ENCODE results near the gene CLPTM1L. TPM values are rescaled to one million over a fixed set of nuclear protein-coding genes. Genes with fewer than 3 reads are reported as not detected.

The CLPTM1L gene
- total and polyA plus RNA-seq, 7 donors, result 33.1 to 90.5 (median 52.5) TPM

DNA sequence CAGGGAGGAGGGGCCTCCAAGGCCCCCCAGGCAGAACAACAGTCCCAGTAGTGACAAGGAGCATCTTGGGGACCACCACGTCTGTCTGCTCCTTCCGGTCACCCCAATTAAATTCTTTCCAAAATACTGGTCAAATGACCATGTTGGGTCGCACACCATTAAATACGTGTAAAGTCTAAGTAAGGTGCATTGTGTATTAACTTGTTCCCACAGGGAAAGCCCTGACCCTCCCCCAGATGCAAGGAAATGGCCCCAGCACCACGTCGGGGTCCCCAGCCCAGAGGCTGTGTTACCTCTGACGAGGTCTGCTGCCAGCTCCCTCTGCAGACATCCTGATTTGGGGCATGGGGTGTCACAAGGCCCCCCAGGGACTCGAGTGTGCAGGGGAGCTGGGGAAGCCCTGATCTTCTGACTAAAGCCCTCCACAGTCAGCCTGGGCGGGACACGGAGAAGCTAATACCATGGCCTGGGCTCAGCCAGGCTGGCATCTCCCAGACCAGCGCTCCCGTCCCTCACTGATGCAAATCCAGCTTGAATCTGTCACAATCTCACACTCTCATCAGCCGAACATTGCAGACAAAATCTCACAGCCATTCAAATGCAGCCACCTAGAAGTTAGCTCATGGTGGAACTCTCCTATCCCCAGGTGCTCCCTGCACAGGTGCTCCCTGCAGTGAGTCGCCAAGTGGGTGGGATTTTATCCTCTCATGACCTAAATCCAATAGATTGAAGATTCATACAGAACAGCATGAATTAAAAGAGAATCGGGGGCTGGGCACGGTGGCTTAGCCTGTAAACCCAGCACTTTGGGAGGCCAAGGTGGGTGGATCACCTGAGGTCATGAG, 63.6 kb downstream of the CLPTM1L start:
- DNase-seq, result peak; percentile 46
- 92 to 93% methylated on average over 16 of the region's 16 CpGs for WGBS, 2 donors

DNA sequence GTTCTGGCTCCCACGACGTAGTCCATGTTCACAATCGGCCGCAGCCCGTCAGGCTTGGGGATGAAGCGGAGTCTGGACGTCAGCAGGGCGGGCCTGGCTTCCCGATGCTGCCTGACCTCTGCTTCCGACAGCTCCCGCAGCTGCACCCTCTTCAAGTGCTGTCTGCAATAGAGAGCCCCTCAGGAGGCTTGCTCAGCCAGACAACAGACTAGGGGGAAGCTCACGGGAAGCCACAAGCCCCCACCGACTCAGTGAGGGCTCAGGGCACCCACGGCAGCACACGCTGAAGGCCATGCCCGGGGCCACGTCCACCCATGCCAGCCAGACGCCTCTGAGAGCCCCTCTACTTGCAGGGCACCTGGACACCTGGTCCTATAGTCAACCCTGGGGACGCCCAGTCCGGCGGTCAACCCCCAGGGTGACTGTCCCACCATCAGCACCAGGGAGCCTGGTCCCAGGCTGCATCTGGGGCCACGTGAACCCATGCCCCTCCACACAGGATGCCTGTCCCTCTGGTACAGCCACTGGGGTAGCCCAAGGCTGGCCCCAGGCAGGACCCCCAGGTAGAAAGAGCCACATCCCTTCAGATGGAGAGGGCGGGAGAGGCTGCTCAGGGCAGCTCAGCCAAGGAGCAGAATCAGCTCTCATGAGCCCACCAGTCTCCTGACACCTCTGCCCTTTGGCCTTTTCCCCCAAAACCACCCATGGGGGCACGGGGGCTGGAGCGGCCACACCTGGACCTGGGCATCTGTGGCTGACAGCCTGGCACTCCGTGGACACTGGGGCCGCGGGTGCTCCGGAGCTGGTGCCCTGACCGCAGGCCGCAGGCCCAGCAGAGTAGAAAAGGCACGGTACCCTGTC, 64.5 kb downstream of the CLPTM1L start:
- intact Hi-C loops (cut with DNase I), result no loop called here
- Histone ChIP-seq H3K36me3 (no peaks in the 10 kb centered on the region), H3K4me1 (no peaks in the 10 kb centered on the region), H3K27ac (no peak overlapping the region), H3K9me3 (no peaks in the 10 kb centered on the region), H3K4me3 (no peak overlapping the region), H3K27me3 (no peaks in the 10 kb centered on the region)
- peak; percentile 50 for DNase-seq
- 95% methylated on average over 32 of the region's 32 CpGs for WGBS, 2 donors
- no peak for TF ChIP-seq POLR2AphosphoS5 (IDR thresholded peaks at IDR 0.05)
- TF ChIP-seq POLR2A (IDR thresholded peaks at IDR 0.05), result no peak
- TF ChIP-seq, protein P1, sequence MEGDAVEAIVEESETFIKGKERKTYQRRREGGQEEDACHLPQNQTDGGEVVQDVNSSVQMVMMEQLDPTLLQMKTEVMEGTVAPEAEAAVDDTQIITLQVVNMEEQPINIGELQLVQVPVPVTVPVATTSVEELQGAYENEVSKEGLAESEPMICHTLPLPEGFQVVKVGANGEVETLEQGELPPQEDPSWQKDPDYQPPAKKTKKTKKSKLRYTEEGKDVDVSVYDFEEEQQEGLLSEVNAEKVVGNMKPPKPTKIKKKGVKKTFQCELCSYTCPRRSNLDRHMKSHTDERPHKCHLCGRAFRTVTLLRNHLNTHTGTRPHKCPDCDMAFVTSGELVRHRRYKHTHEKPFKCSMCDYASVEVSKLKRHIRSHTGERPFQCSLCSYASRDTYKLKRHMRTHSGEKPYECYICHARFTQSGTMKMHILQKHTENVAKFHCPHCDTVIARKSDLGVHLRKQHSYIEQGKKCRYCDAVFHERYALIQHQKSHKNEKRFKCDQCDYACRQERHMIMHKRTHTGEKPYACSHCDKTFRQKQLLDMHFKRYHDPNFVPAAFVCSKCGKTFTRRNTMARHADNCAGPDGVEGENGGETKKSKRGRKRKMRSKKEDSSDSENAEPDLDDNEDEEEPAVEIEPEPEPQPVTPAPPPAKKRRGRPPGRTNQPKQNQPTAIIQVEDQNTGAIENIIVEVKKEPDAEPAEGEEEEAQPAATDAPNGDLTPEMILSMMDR (IDR thresholded peaks at IDR 0.05), result no peak
- TF ChIP-seq EP300 (IDR thresholded peaks at IDR 0.05), result no peak

More for the DNA sequence above, 63.6 kb downstream of the CLPTM1L start:
- H3K27ac ChIP-seq, result no peak overlapping the region
- H3K9me3 ChIP-seq, result no peaks in the 10 kb centered on the region
- H3K36me3 ChIP-seq, result no peaks in the 10 kb centered on the region
- intact Hi-C loops (cut with DNase I), result no loop called here
- H3K4me3 ChIP-seq, result no peak overlapping the region
- H3K4me1 ChIP-seq, result no peaks in the 10 kb centered on the region
- TF ChIP-seq POLR2A (IDR thresholded peaks at IDR 0.05) (no peak), POLR2AphosphoS5 (IDR thresholded peaks at IDR 0.05) (no peak), EP300 (IDR thresholded peaks at IDR 0.05) (no peak)
- TF ChIP-seq, protein P1 (IDR thresholded peaks at IDR 0.05), result no peak
- no peaks in the 10 kb centered on the region for H3K27me3 ChIP-seq

DNA sequence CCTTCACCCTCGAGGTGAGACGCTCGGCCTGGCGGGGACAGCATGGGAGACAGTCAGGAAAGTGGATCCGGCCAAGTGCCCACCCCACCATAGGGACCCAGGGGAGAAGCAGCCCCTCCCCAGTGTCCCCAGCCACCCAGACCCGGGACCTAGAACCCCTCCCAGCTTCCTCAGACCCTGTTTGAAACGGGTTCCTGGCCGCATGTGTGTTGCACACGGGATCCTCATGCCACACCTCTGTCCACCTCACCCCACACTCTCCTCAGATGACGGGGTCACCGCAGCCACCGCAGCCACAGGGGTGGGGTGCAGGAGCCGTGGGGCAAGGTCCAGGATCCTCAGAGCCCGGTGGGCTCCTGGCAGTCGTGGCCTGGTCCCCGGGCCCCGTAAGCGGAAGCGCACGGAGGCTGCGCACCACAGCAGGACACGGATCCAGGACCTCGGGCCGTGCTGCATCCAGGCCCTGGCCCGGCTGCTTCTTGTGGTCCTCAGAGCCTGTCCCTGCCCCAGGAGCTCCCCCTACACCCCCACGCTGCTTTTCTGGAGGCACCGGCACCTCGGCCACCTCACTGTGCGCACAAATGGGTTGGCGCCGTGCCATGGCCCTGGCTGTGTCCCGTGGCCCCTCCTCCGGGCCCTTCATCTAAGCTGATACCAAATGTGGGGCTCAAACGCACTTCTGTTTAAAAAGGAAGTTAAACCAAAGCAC, 65.3 kb downstream of the CLPTM1L start:
- no peak for TF ChIP-seq POLR2A (IDR thresholded peaks at IDR 0.05)
- TF ChIP-seq EP300 (IDR thresholded peaks at IDR 0.05), result no peak
- no peak for TF ChIP-seq POLR2AphosphoS5 (IDR thresholded peaks at IDR 0.05)
- TF ChIP-seq, protein P1 (IDR thresholded peaks at IDR 0.05), result no peak

DNA sequence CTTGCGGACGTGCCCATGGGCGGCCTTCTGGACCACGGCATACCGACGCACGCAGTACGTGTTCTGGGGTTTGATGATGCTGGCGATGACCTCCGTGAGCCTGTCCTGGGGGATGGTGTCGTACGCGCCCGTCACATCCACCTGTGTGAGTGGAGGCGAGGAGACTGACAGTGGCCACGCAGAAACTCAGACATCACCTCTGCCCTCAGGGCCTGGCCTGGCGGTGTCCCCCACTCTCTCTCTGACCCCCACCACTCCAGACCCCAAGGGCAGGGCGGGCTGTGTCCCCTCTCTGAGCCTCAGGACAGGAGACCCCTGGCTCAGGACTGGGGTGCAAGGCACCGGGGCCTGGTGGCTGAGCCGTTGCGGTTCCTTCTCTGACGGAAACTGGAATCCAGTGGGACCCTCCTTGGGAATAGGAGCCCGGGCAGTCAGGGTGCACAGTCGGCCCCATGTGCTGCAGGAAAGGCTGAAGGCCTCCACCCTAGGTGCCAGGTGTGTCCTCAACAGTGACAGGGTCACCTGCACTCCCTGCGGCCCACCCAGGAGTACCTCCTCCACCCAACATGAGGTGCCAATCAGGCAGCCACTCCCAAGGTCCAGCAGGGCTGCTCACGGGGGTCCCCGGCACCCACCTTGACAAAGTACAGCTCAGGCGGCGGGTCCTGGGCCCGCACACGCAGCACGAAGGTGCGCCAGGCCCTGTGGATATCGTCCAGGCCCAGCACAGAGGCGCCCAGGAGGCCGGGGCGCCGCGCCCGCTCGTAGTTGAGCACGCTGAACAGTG, 66.0 kb downstream of the CLPTM1L start:
- Histone ChIP-seq H3K36me3 (no peaks in the 10 kb centered on the region), H3K9me3 (no peaks in the 10 kb centered on the region), H3K27ac (no peak overlapping the region), H3K4me1 (no peaks in the 10 kb centered on the region), H3K4me3 (no peak overlapping the region), H3K27me3 (peaks cover 0 to 5% (median 0%) of the 10 kb centered on the region in 3 donors)
- TF ChIP-seq EP300 (IDR thresholded peaks at IDR 0.05) (no peak), POLR2AphosphoS5 (IDR thresholded peaks at IDR 0.05) (no peak), POLR2A (IDR thresholded peaks at IDR 0.05) (no peak)
- TF ChIP-seq, protein P1 (IDR thresholded peaks at IDR 0.05), result no peak
- DNase-seq, result no peak
- intact Hi-C loops (cut with DNase I), result no loop called here
- WGBS, 2 donors, result 97% methylated on average over 42 of the region's 42 CpGs

More for the DNA sequence above, 65.3 kb downstream of the CLPTM1L start:
- DNase-seq, result peak; percentile 48
- Histone ChIP-seq H3K9me3 (no peaks in the 10 kb centered on the region), H3K27me3 (peaks cover 0 to 3% (median 0%) of the 10 kb centered on the region in 3 donors), H3K4me1 (no peaks in the 10 kb centered on the region), H3K4me3 (no peak overlapping the region), H3K27ac (no peak overlapping the region), H3K36me3 (no peaks in the 10 kb centered on the region)
- 94 to 96% methylated on average over 34 of the region's 34 CpGs for WGBS, 2 donors
- intact Hi-C loops (cut with DNase I), result no loop called here

Measured in sigmoid colon (tissue), 7 donors.